ENCODE results near the gene SEMA5A.

The SEMA5A gene

GRCh38 chr5:9251379-9251980 lies 294.4 kb downstream of the SEMA5A start:
- DNase-seq, result no peak

- DNase-seq, result no peak
These were observed 296.6 kb downstream of the SEMA5A start for GRCh38 chr5:9249231-9249630.

- no peak for DNase-seq
These were observed 300.8 kb downstream of the SEMA5A start for GRCh38 chr5:9245071-9245470.

GRCh38 chr5:9244417-9244816 lies 301.5 kb downstream of the SEMA5A start:
- DNase-seq, result no peak

DNA sequence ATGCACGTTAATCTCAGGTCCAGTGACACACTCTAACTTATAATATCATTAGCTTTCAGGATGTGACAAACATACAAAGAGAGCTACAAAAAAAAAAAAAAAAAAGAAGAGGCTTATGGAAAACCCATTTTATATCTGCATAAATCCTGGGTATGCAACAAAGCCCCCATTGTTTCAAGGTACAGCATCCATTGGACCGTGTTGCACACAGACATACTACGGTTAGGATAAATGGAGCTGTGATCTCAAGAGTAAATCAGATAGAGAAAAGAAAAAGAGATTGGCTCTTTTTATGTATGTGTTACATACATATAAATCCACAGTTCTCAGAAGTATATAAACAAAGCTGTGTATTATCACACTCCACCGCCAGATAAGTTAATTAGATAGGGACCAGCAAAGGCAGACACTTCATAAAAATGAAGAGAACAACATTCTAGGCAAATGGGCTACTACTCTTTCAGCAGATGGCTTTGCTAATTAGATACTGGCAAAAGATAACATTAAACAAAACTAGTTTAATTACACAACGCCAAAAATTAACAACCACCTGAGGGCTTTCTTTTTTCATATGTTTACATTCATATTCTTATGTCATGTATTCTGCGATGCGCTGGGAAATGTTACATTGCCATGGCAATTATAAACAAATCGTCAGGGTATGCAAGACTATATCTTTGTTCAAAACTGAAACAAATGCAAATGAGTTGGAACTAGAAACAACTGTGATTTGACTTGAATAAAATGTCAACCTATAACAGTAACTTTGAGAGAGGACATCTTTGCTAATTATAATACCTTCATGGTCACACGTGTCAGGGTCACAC lies 304.2 kb downstream of the SEMA5A start:
- DNase-seq, result no peak

DNA sequence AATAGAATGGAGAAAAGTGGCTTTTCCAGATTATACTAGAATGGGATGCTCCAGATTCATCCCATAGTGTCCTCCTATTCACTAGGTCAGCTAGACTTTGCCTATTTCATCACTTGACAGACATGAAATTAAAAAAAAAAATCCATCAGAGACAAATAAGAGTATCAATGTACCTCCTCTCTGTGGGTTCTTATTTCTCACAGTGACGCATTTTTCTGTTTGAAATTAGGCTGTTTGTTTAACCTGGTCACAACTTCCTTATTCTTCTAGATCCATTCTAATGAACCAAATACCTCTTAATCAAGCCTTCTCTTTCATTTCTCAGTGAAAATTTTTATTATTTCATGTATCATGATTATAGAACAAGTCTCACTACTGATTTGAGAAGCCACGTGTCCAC lies 305.4 kb downstream of the SEMA5A start:
- no peak for DNase-seq

- no peak for DNase-seq
These were observed 306.2 kb downstream of the SEMA5A start for GRCh38 chr5:9239626-9240025.

GRCh38 chr5:9239071-9239470 lies 306.8 kb downstream of the SEMA5A start:
- DNase-seq, result no peak

- no peak for DNase-seq
These were observed 312.2 kb downstream of the SEMA5A start for GRCh38 chr5:9233712-9234111.

DNA sequence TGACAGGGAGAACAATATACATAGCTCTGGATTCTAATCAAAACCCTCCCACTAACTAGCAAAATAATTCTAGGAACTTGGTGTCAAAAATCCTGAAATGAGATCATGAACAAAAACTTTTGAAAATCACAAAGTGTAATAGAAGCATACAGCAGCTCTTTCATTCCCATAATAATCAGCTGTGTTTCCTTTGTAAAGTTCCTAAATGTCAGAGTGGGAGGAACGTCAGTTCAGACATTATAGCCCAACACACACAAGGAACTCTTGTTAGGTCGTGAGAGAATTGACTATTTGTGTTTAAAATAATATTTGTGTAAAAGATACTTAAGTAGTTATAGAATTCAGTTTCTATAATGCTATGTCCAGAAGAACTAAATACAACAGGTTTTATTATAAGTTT lies 312.8 kb downstream of the SEMA5A start:
- DNase-seq, result no peak

DNA sequence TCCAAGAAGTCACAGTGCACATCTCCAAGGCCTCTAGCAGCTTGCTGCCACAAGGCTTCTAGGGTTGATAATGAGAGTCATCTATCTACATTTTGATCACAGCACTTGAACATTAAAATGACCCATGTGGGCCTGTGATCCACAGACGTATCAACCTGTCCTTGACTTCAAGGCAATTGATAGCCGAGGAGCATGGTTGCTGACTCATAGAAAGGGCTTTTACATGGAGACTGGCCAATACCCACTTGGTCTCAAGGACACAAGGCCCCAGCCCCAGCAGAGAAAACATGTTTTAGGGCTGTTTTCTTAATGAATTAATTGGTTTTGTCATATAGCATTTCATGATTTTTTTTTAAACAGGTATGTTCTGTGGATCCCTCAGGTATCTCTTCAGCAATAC lies 314.0 kb downstream of the SEMA5A start:
- no peak for DNase-seq

DNA sequence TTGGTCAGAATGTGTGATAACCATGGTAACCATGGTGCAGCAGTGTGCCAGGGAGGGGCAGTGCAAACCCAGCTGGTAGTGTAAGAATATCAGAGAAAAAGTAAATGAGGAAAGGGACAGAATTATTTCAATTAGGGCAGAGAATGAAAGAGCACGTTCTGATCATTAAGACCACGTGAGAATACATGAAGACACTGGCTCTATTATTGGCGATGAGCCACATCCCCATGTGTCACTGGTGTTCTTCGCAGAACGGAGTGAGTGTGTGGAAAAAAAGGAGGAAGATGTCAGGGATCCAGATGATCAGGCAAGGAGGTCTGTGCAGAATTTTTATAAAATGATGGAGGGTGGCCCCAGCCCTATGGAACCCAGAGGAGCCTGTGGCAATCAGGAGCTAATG lies 315.5 kb downstream of the SEMA5A start:
- DNase-seq, result no peak

GRCh38 chr5:9226016-9226536 lies 319.8 kb downstream of the SEMA5A start:
- DNase-seq, result no peak

GRCh38 chr5:9222054-9222976 lies 323.6 kb downstream of the SEMA5A start:
- no peak for DNase-seq

- no peak for DNase-seq
These were observed 327.5 kb downstream of the SEMA5A start for GRCh38 chr5:9218358-9218757.

DNA sequence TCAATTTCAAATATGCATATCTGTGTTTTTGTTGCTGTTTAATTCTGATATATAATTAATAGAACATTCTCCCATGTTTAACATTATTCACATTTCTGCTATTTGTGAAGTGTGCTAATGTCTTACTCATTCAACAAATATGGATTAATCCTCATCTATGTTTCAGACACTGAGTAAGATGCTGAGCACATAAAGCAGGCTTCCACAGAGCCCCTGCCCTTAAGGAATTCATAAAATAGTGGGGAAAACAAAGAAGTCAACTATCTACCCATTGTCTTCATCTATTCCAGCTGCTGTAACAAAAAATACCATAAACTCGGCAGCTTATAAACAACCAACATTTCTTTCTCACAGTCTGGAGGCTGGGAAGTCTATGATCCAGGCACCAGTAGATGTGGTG lies 333.3 kb downstream of the SEMA5A start:
- no peak for DNase-seq

GRCh38 chr5:9209846-9210492 lies 335.9 kb downstream of the SEMA5A start:
- peak; percentile 16 for DNase-seq

GRCh38 chr5:9207817-9208418 lies 338.0 kb downstream of the SEMA5A start:
- DNase-seq, result peak; percentile 37

- no peak for DNase-seq
These were observed 343.2 kb downstream of the SEMA5A start for GRCh38 chr5:9202636-9203035.

- DNase-seq, result no peak
These were observed 344.1 kb downstream of the SEMA5A start for GRCh38 chr5:9201761-9202160.

DNA sequence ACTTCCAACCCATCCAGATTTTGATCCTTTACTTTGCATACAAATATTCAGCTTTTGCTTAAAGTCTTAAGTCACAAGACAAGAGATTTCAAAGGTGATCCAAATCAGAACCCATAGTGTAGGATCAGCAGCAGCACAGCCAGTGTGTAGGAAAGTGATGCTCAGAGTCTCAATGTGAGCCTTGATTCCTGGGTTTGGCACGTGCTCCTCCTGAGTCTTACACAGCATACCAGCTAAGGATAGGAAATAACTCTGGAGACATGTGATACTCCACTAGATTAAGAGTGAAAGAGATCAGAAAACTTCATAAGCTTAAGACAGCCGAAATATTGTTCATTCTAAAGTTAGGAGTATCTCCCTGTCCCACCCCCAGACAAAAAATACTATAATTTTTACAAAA lies 344.9 kb downstream of the SEMA5A start:
- DNase-seq, result no peak

DNA sequence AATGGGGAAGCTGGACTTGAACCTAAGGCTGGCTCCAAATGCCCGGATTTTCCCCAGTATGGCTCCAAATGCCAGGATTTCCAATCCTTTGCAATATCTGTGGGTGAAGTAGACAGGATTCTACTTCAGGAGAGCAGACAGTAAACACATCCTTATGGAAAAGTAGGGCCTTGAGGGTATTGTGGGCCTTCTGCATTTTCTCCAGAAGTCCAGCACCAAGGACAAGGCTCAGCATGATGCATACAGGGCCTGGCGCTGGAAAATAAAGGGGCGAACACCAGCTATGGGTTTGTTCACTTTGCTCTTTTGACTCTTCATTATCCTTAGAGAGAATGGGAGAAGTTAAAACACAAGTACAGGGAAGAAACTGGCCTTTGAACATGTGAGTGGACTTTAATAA lies 347.5 kb downstream of the SEMA5A start:
- DNase-seq, result no peak

Measured in DMS79 treated with DMSO at 0.1 percent for 48 hours (cell line).